Parathyroid adenoma (tissue), 2 donors: ENCODE results near the gene LIN28A.

Source experiments
- H2AFZ ChIP-seq: fragments of 300-600 bp; sonication (generic); one replicate; pipeline ENCODE4 v1.7.0; 2017; ENCODE audit warnings: antibody characterized with exemption, mild to moderate bottlenecking
- H3K27ac ChIP-seq: fragments of 300-600 bp; sonication (generic); one replicate; pipeline ENCODE4 v1.7.0; 2017
- H3K27me3 ChIP-seq: fragments of 300-600 bp; sonication (generic); one replicate; pipeline ENCODE4 v1.7.0; 2017; ENCODE audit warnings: low read length; ENCODE audit not compliant: control insufficient read depth, insufficient read depth
- H3K36me3 ChIP-seq: fragments of 300-600 bp; sonication (generic); one replicate; pipeline ENCODE4 v1.7.0; 2017; ENCODE audit warnings: low read length; ENCODE audit not compliant: control insufficient read depth, insufficient read depth
- H3K4me1 ChIP-seq: fragments of 300-600 bp; sonication (generic); one replicate; pipeline ENCODE4 v1.7.0; 2017; ENCODE audit warnings: control low read depth
- H3K4me2 ChIP-seq: fragments of 300-600 bp; sonication (generic); one replicate; pipeline ENCODE4 v1.7.0; 2017; ENCODE audit warnings: low read length
- H3K4me3 ChIP-seq: fragments of 300-600 bp; sonication (generic); one replicate; pipeline ENCODE4 v1.7.0; 2017; ENCODE audit warnings: low read depth, low read length
- H3K79me2 ChIP-seq: fragments of 300-600 bp; sonication (generic); one replicate; pipeline ENCODE4 v1.7.0; 2017; ENCODE audit warnings: control low read depth
- H3K9ac ChIP-seq: fragments of 300-600 bp; sonication (generic); one replicate; pipeline ENCODE4 v1.7.0; 2017; ENCODE audit warnings: mild to moderate bottlenecking
- H3K9me3 ChIP-seq: fragments of 300-600 bp; sonication (generic); one replicate; pipeline ENCODE4 v1.7.0; 2017; ENCODE audit warnings: low read length; ENCODE audit not compliant: control insufficient read depth
- CTCF ChIP-seq: fragments of 300-600 bp; sonication (generic); IDR thresholded peaks from one replicate; pipeline ENCODE4 v1.7.0; 2017; ENCODE audit warnings: antibody characterized with exemption, mild to moderate bottlenecking
- donor health status: primary hyperparathyroidism.

The LIN28A gene

GRCh38 chr1:26408604-26409003, 2.0 kb upstream of the LIN28A start:
- H3K4me3 ChIP-seq: no peak overlapping the region
- H3K9me3 ChIP-seq: no peaks in the 10 kb centered on the region
- H3K27ac ChIP-seq: no peak overlapping the region
- H3K79me2 ChIP-seq: no peaks in the 10 kb centered on the region
- H3K27me3 ChIP-seq: peaks cover 17% of the 10 kb centered on the region
- H3K4me2 ChIP-seq: no peak overlapping the region
- H2AFZ ChIP-seq: peak overlapping the region; percentile 75
- no peaks in the 10 kb centered on the region for H3K4me1 ChIP-seq
- H3K9ac ChIP-seq: no peak overlapping the region
- no peak for TF ChIP-seq CTCF
- H3K36me3 ChIP-seq: no peaks in the 10 kb centered on the region

- H3K79me2 ChIP-seq: no peaks in the 10 kb centered on the region
- peak overlapping the region; percentile 49 for H3K27ac ChIP-seq
- no peaks in the 10 kb centered on the region for H3K9me3 ChIP-seq
- H3K4me1 ChIP-seq: no peaks in the 10 kb centered on the region
- H3K4me3 ChIP-seq: no peak overlapping the region
- no peak overlapping the region for H3K9ac ChIP-seq
- H3K27me3 ChIP-seq: peaks cover 17% of the 10 kb centered on the region
- no peak overlapping the region for H3K4me2 ChIP-seq
- H3K36me3 ChIP-seq: no peaks in the 10 kb centered on the region
- TF ChIP-seq CTCF: no peak
- peak overlapping the region; percentile 75 for H2AFZ ChIP-seq
Measured at GRCh38 chr1:26409191-26409807, 1.3 kb upstream of the LIN28A start.

- no peaks in the 10 kb centered on the region for H3K4me1 ChIP-seq
- H3K27me3 ChIP-seq: peaks cover 17% of the 10 kb centered on the region
- H3K9me3 ChIP-seq: no peaks in the 10 kb centered on the region
- H3K4me2 ChIP-seq: no peak overlapping the region
- H3K36me3 ChIP-seq: no peaks in the 10 kb centered on the region
- no peak for TF ChIP-seq CTCF
- H3K9ac ChIP-seq: no peak overlapping the region
- peak overlapping the region; percentile 76 for H2AFZ ChIP-seq
- H3K4me3 ChIP-seq: no peak overlapping the region
- H3K79me2 ChIP-seq: no peaks in the 10 kb centered on the region
- no peak overlapping the region for H3K27ac ChIP-seq
Measured at GRCh38 chr1:26411624-26412074, 1.0 kb downstream of the LIN28A start.

GRCh38 chr1:26412180-26412840, 1.7 kb downstream of the LIN28A start:
- H3K27ac ChIP-seq: no peak overlapping the region
- no peaks in the 10 kb centered on the region for H3K36me3 ChIP-seq
- H2AFZ ChIP-seq: no peak overlapping the region
- no peak overlapping the region for H3K9ac ChIP-seq
- H3K4me2 ChIP-seq: no peak overlapping the region
- no peaks in the 10 kb centered on the region for H3K79me2 ChIP-seq
- H3K4me3 ChIP-seq: no peak overlapping the region
- no peaks in the 10 kb centered on the region for H3K4me1 ChIP-seq
- peaks cover 17% of the 10 kb centered on the region for H3K27me3 ChIP-seq
- no peaks in the 10 kb centered on the region for H3K9me3 ChIP-seq
- no peak for TF ChIP-seq CTCF

- H3K9ac ChIP-seq: no peak overlapping the region
- no peak overlapping the region for H3K27ac ChIP-seq
- H3K4me1 ChIP-seq: no peaks in the 10 kb centered on the region
- no peak overlapping the region for H3K4me2 ChIP-seq
- H2AFZ ChIP-seq: no peak overlapping the region
- H3K36me3 ChIP-seq: no peaks in the 10 kb centered on the region
- H3K79me2 ChIP-seq: no peaks in the 10 kb centered on the region
- no peak overlapping the region for H3K4me3 ChIP-seq
- no peaks in the 10 kb centered on the region for H3K9me3 ChIP-seq
- H3K27me3 ChIP-seq: peaks cover 17% of the 10 kb centered on the region
- TF ChIP-seq CTCF: no peak
Measured at GRCh38 chr1:26413031-26413430, 2.4 kb downstream of the LIN28A start.
